PFSK-1 (cell line): ENCODE data around the gene GDF10.

Experiments used
- POLR2AphosphoS5 ChIP-seq: IDR thresholded peaks from 2 replicates; pipeline ENCODE4 v1.6.1; 2012; ENCODE audit warnings: low read depth, mild to moderate bottlenecking, control low read depth, low read length, moderate library complexity
- REST ChIP-seq, 2 experiments: IDR thresholded peaks; 2 replicates each; pipeline versions ENCODE4 v1.6.1 to v1.8.0; 2011 to 2012; ENCODE audit warnings: low read depth in 2 of 2, low read length in 2 of 2, control low read depth in 1 of 2, inconsistent platforms in 1 of 2, mild to moderate bottlenecking in 1 of 2, moderate library complexity in 1 of 2; ENCODE audit not compliant: insufficient read depth in 1 of 2
- TAF1 ChIP-seq: IDR thresholded peaks from 2 replicates; pipeline ENCODE4 v1.6.1; 2012; ENCODE audit warnings: low read length, control low read depth, borderline replicate concordance; ENCODE audit not compliant: insufficient read depth

GRCh38 chr10:47326306-47326926 lies 26.4 kb downstream of the GDF10 start:
- no peak for TF ChIP-seq POLR2AphosphoS5
- no peak for TF ChIP-seq TAF1
- TF ChIP-seq REST (IDR thresholded peaks at IDR 0.05; ENCODE audit: insufficient read depth in 1 of 2, low read depth in 2 of 2, low read length in 2 of 2) = no peak
